ENCODE data around the gene RUNX2.

The RUNX2 gene

GRCh38 chr6:45411959-45412358 is 83.8 kb downstream of the RUNX2 start:
- no peak for DNase-seq

GRCh38 chr6:45415315-45415714 is 87.2 kb downstream of the RUNX2 start:
- DNase-seq, result no peak

- no peak for DNase-seq
Measured at GRCh38 chr6:45415788-45416518, 87.8 kb downstream of the RUNX2 start.

GRCh38 chr6:45416700-45417099 is 88.6 kb downstream of the RUNX2 start:
- no peak for DNase-seq

- DNase-seq, result no peak
Measured at GRCh38 chr6:45417436-45417835, 89.3 kb downstream of the RUNX2 start.

- peak in 28 of 56 donors; percentile 8 to 65 (median 26) for DNase-seq
Measured at GRCh38 chr6:45419571-45420082, 91.5 kb downstream of the RUNX2 start.

GRCh38 chr6:45420083-45420908 is 92.2 kb downstream of the RUNX2 start:
- DNase-seq, result peak in 2 of 56 donors; percentile 11 to 17

- DNase-seq, result peak in 1 of 56 donors; percentile 43
Measured at GRCh38 chr6:45420909-45421708, 93.0 kb downstream of the RUNX2 start.

GRCh38 chr6:45421709-45422502 is 93.8 kb downstream of the RUNX2 start:
- peak in 41 of 56 donors; percentile 10 to 76 (median 58) for DNase-seq

- peak in 18 of 56 donors; percentile 4 to 62 (median 46) for DNase-seq
Measured at GRCh38 chr6:45422503-45423110, 94.5 kb downstream of the RUNX2 start.

- DNase-seq, result peak in 13 of 56 donors; percentile 13 to 49 (median 27)
Measured at GRCh38 chr6:45423111-45423823, 95.1 kb downstream of the RUNX2 start.

- DNase-seq, result peak in 2 of 56 donors; percentile 7
Measured at GRCh38 chr6:45423824-45424450, 95.8 kb downstream of the RUNX2 start.

GRCh38 chr6:45424451-45424861 is 96.3 kb downstream of the RUNX2 start:
- DNase-seq, result no peak

- DNase-seq, result no peak
Measured at GRCh38 chr6:45426251-45426650, 98.1 kb downstream of the RUNX2 start.

- DNase-seq, result no peak
Measured at GRCh38 chr6:45427726-45428125, 99.6 kb downstream of the RUNX2 start.

- DNase-seq, result no peak
Measured at GRCh38 chr6:45428727-45429126, 100.6 kb downstream of the RUNX2 start.

- no peak for DNase-seq
Measured at GRCh38 chr6:45430590-45431202, 102.6 kb downstream of the RUNX2 start.

- DNase-seq, result no peak
Measured at GRCh38 chr6:45431317-45432065, 103.4 kb downstream of the RUNX2 start.
